Endothelial cell of umbilical vein (primary cell): ENCODE measurements around the gene ACTR2. TPM values are rescaled to one million over a fixed set of nuclear protein-coding genes. Genes with fewer than 3 reads are reported as not detected.
A peak's percentile ranks its signal among the peaks of the same experiment; 100 is the strongest.

ENCODE experiments used
- BruUV-seq: library from RNA; stranded (reverse); fragments of 400-500 nt; replicated peaks from 2 replicates; lab custom pipeline; 2021; lab: Mats Ljungman, UMichigan
- CTCF ChIA-PET: fragments of 300-600, 350-600 bp; sonication (Branson Sonifier 250); formaldehyde crosslinking; loops from one replicate; lab custom pipeline; 2021; ENCODE audit warnings: antibody characterized with exemption, inconsistent platforms; lab: Charles Lee
- POLR2A ChIA-PET: fragments of 300-600, 350-600 bp; sonication (Branson Sonifier 250); formaldehyde crosslinking; loops from one replicate; lab custom pipeline; 2021; ENCODE audit warnings: antibody characterized with exemption, inconsistent platforms; lab: Charles Lee
- DNase-seq: peaks from one replicate; pipeline ENCODE4 v3.0.0-alpha.2; 2011; ENCODE audit warnings: low read depth, low spot score
- FAIRE-seq: peaks from 2 replicates; lab custom pipeline; 2011; peaks lifted over from hg19 to GRCh38; lab: Jason Lieb, UNC
- H2AFZ ChIP-seq: 2 replicates; pipeline ENCODE4 v1.6.0; 2012; ENCODE audit warnings: low read depth, low read length, control low read depth, inconsistent platforms
- H3K27ac ChIP-seq: 2 replicates; pipeline ENCODE4 v1.5.1; 2011; ENCODE audit warnings: low read depth, mild to moderate bottlenecking, control low read depth, low read length, moderate library complexity; ENCODE audit not compliant: insufficient read depth
- H3K27me3 ChIP-seq, 2 experiments: 2 replicates each; pipeline versions ENCODE4 v1.6.0 to v1.6.1; 2011; ENCODE audit warnings: low read length in 2 of 2, mixed read lengths in 1 of 2; ENCODE audit not compliant: control insufficient read depth in 2 of 2, insufficient read depth in 2 of 2
- H3K36me3 ChIP-seq, 2 experiments: 2 replicates in 1 of 2; 3 replicates in 1 of 2; pipeline ENCODE4 v1.5.1; 2011; ENCODE audit warnings: low read length in 2 of 2, mild to moderate bottlenecking in 1 of 2, moderate library complexity in 1 of 2; ENCODE audit not compliant: control insufficient read depth in 2 of 2, insufficient read depth in 2 of 2; ENCODE audit errors: extremely low read depth in 1 of 2
- H3K4me1 ChIP-seq: 3 replicates; pipeline ENCODE4 v1.5.1; 2011; ENCODE audit warnings: mild to moderate bottlenecking, low read length; ENCODE audit not compliant: control insufficient read depth, insufficient read depth; ENCODE audit errors: extremely low read depth
- H3K4me2 ChIP-seq: 2 replicates; pipeline ENCODE4 v1.6.1; 2011; ENCODE audit warnings: low read length, control low read depth, mixed read lengths; ENCODE audit not compliant: insufficient read depth
- H3K4me3 ChIP-seq, 3 experiments: fragments of 200-600 bp in 1 of 3; sonication (generic), shearing (Covaris generic) in 1 of 3; replicated peaks in 1 of 3; 2 replicates each; pipeline ENCODE4 v1.5.1; 2011 to 2016; ENCODE audit warnings: control low read depth in 3 of 3, low read length in 3 of 3, mild to moderate bottlenecking in 2 of 3, inconsistent platforms in 1 of 3, low read depth in 1 of 3, moderate library complexity in 1 of 3; ENCODE audit not compliant: insufficient read depth in 1 of 3
- H3K79me2 ChIP-seq: 2 replicates; pipeline ENCODE4 v1.6.0; 2012; ENCODE audit warnings: low read length, inconsistent platforms; ENCODE audit not compliant: control insufficient read depth, insufficient read depth
- H3K9ac ChIP-seq: replicated peaks from 2 replicates; pipeline ENCODE3; 2011; ENCODE audit warnings: low read length, control low read depth; ENCODE audit not compliant: insufficient read depth; ENCODE audit errors: extremely low read depth
- H3K9me1 ChIP-seq: replicated peaks from 3 replicates; pipeline ENCODE4 v1.6.0; 2011; ENCODE audit warnings: mild to moderate bottlenecking, low read length; ENCODE audit not compliant: control insufficient read depth, insufficient read depth; ENCODE audit errors: extremely low read depth
- H3K9me3 ChIP-seq: replicated peaks from 2 replicates; pipeline ENCODE4 v1.5.1; 2012; ENCODE audit warnings: low read length, inconsistent platforms; ENCODE audit not compliant: control insufficient read depth, insufficient read depth
- H4K20me1 ChIP-seq: replicated peaks from 2 replicates; pipeline ENCODE3; 2011; ENCODE audit warnings: mild to moderate bottlenecking, low read length; ENCODE audit not compliant: control insufficient read depth, insufficient read depth; ENCODE audit errors: extremely low read depth
- CTCF ChIP-seq, 2 donors: IDR thresholded peaks; 1 replicate in 1 of 2; 2 replicates in 1 of 2; pipeline ENCODE4 v1.5.1; 2011; ENCODE audit warnings: low read length in 2 of 2, mild to moderate bottlenecking in 2 of 2, moderate library complexity in 2 of 2, control low read depth in 1 of 2, inconsistent platforms in 1 of 2, low read depth in 1 of 2; ENCODE audit not compliant: insufficient read depth in 1 of 2; ENCODE audit errors: extremely low read depth in 1 of 2
- EZH2 ChIP-seq: IDR thresholded peaks from 2 replicates; pipeline ENCODE4 v1.6.1; 2012; ENCODE audit warnings: borderline replicate concordance, low read depth, mild to moderate bottlenecking, moderate library complexity, low read length, inconsistent platforms; ENCODE audit not compliant: severe bottlenecking
- FOS ChIP-seq: IDR thresholded peaks from 2 replicates; pipeline ENCODE4 v1.6.1; 2011; ENCODE audit warnings: mild to moderate bottlenecking, low read length, moderate library complexity, borderline replicate concordance; ENCODE audit not compliant: insufficient read depth
- GATA2 ChIP-seq: IDR thresholded peaks from 2 replicates; pipeline ENCODE4 v1.7.0; 2011; ENCODE audit warnings: low read depth, mild to moderate bottlenecking, moderate library complexity, mixed read lengths, low read length; ENCODE audit not compliant: insufficient read length, insufficient read depth
- JUN ChIP-seq: IDR thresholded peaks from 2 replicates; pipeline ENCODE4 v1.6.1; 2011; ENCODE audit warnings: borderline replicate concordance, low read depth; ENCODE audit not compliant: insufficient read length, insufficient read depth
- MAX ChIP-seq: IDR thresholded peaks from 2 replicates; pipeline ENCODE4 v1.6.1; 2011; ENCODE audit not compliant: insufficient read depth, insufficient read length
- MYC ChIP-seq: IDR thresholded peaks from one replicate; pipeline ENCODE4 v1.6.1; 2011; ENCODE audit warnings: mild to moderate bottlenecking, low read depth, low read length
- POLR2A ChIP-seq: IDR thresholded peaks from 2 replicates; pipeline ENCODE4 v1.6.1; 2012; ENCODE audit warnings: low read depth, mild to moderate bottlenecking, control low read depth, low read length
- POLR2AphosphoS5 ChIP-seq: IDR thresholded peaks from 2 replicates; pipeline ENCODE4 v1.6.1; 2012; ENCODE audit warnings: low read depth, mild to moderate bottlenecking, control low read depth, low read length, moderate library complexity; ENCODE audit not compliant: insufficient read depth
- dilution Hi-C: fragments of 300-500 bp; cut with MboI; formaldehyde crosslinking; loops from one replicate; pipeline ENCODE4 v1.15.0; 2019; ENCODE audit warnings: low sequenced_read_pairs; ENCODE audit not compliant: extremely low pct_ligation_motif_present
- intact Hi-C: fragments of 100-400 bp; cut with micrococcal nuclease; formaldehyde crosslinking; loops from one replicate; pipeline ENCODE4 v1.10.0; 2022
- polyA plus RNA-seq, 4 experiments: library from polyadenylated mRNA; depleted of rRNA in 3 of 4; stranded (reverse) in 3 of 4; unstranded in 1 of 4; fragments of >200 nt; gene quantifications; 2 replicates each; pipeline versions ENCODE4 v1.2.1 to v1.2.3, GENCODE V29; 2011 to 2012; ENCODE audit warnings: missing spikeins in 1 of 4
- total RNA-seq: library from RNA; stranded (reverse); gene quantifications from 2 replicates; pipeline ENCODE4 v1.2.3, GENCODE V29; 2021

Gene ACTR2
- total and polyA plus RNA-seq, 2 donors (not counting 3 experiments of a cell fraction or from before 2014, with no cell fraction given): 48.7 to 287 TPM

DNA sequence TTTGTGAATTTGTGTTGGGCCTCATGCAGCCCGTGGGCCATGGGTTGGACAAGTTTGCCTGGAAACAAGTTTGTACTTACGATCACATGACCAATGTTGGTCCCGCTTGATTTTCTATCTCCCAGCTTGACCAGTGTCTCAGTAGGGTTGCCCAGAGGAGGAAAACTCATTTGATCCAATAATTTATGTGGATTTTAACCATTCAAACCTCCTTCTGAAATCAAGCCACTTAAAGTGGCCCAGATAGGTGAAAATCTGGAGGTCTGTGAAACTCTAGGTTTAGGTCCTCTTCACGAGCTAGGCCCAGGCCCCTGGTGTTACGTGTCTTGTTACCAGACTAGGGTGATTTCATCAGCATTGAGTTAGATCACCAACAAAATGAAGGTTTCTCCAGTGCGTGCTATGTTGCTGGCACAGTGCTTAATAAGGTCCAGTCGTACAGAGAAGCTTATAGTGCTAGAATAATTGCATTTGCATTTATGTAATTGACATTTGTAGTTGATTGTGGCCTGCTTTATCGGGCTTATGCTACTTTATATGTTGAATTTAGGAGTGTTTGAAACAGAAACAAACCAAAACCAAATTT is 4.4 kb downstream of the ACTR2 start:
- Histone ChIP-seq H4K20me1 (peaks cover 12% of the 10 kb centered on the region), H3K9me1 (no peaks in the 10 kb centered on the region), H3K27ac (peak overlapping the region; percentile 13), H3K4me3 (no peak overlapping the region), H3K9ac (no peak overlapping the region), H3K4me2 (peak overlapping the region; percentile 47), H3K27me3 (no peaks in the 10 kb centered on the region), H2AFZ (no peak overlapping the region), H3K9me3 (no peaks in the 10 kb centered on the region), H3K36me3 (peaks cover 0 to 2% of the 10 kb centered on the region in 2 experiments), H3K79me2 (peaks cover 94% of the 10 kb centered on the region), H3K4me1 (peaks cover 27% of the 10 kb centered on the region)
- ChIA-PET CTCF (interaction anchor here (1.2 kb wide), 1 partner anchor 314 kb away, joined by 3 read pairs; no protein-coding TSS in a partner anchor), POLR2A (no interaction called here)
- DNase-seq (no peak), FAIRE-seq (no peak)
- intact Hi-C loops: no loop called here
- no peak for TF ChIP-seq FOS
- no peak for TF ChIP-seq GATA2
- no peak for TF ChIP-seq EZH2
- no peak for TF ChIP-seq JUN
- TF ChIP-seq MAX: no peak
- no peak for TF ChIP-seq MYC
- no peak for TF ChIP-seq POLR2AphosphoS5
- no peak for TF ChIP-seq POLR2A
- TF ChIP-seq CTCF (IDR thresholded peaks at IDR 0.05; ENCODE audit: extremely low read depth in 1 of 2, insufficient read depth in 1 of 2, low read depth in 1 of 2, low read length in 2 of 2): no peak
- no TSS peak for BruUV-seq
- dilution Hi-C loops: no loop called here
